K562 (cell line): ENCODE data around the gene ELMO1. TPM values are rescaled to one million over a fixed set of nuclear protein-coding genes. Genes with fewer than 3 reads are reported as not detected.

Experiments used
- ATAC-seq: fragments of 200-7000 bp; cut with Tn5 transposase; 3 replicates; pipeline ENCODE4 v1.9.1; 2020; ENCODE audit warnings: moderate library complexity
- BruUV-seq: library from RNA; stranded (reverse); fragments of 400-500 nt; replicated peaks from 2 replicates; lab custom pipeline; 2021; lab: Mats Ljungman, UMichigan
- CTCF ChIA-PET: fragments of 300-600 bp; formaldehyde crosslinking; extraction: SDS; loops from one replicate; lab custom pipeline; 2021; ENCODE audit warnings: low intra/inter-chr PET ratio; lab: Yijun Ruan, JAX
- POLR2A ChIA-PET: fragments of 300-600, 350-650 bp; sonication (Branson Sonifier 250); formaldehyde crosslinking; extraction: SDS; loops from one replicate; lab custom pipeline; 2021; ENCODE audit warnings: antibody characterized with exemption, inconsistent platforms; lab: Yijun Ruan, JAX
- DNase-seq, 4 experiments: peaks; one replicate each; pipeline versions ENCODE4 v3.0.0 to v3.0.0-alpha.2; 2011 to 2018; ENCODE audit warnings: low spot score in 3 of 4, mixed read lengths in 3 of 4; ENCODE audit errors: extremely low read depth in 1 of 4
- FAIRE-seq: peaks from 2 replicates; lab custom pipeline; 2011; peaks lifted over from hg19 to GRCh38; lab: Jason Lieb, UNC
- H2AFZ ChIP-seq: 2 replicates; pipeline ENCODE4 v1.6.0; 2011; ENCODE audit warnings: low read depth, low read length, control low read depth, inconsistent platforms
- H3K27ac ChIP-seq: fragments of 200-600 bp; 3 replicates; pipeline ENCODE4 v1.8.0; 2011; ENCODE audit warnings: low read depth, mild to moderate bottlenecking, control low read depth, inconsistent platforms, low read length, moderate library complexity, mixed read lengths; ENCODE audit errors: extremely low read depth
- H3K27me3 ChIP-seq, 2 experiments: fragments of 300-600 bp in 1 of 2; 2 replicates in 1 of 2; 3 replicates in 1 of 2; pipeline versions ENCODE4 v1.6.0 to v1.8.0; 2011; ENCODE audit warnings: inconsistent platforms in 2 of 2, low read length in 2 of 2, mild to moderate bottlenecking in 1 of 2, mixed read lengths in 1 of 2, moderate library complexity in 1 of 2; ENCODE audit not compliant: control insufficient read depth in 2 of 2, insufficient read depth in 2 of 2
- H3K36me3 ChIP-seq: fragments of 300-600 bp; 3 replicates; pipeline ENCODE4 v1.8.0; 2011; ENCODE audit warnings: mild to moderate bottlenecking, low read length, inconsistent platforms; ENCODE audit not compliant: control insufficient read depth, insufficient read depth
- H3K4me1 ChIP-seq, 2 experiments: fragments of 200-600 bp in 1 of 2; replicated peaks in 1 of 2; 2 replicates in 1 of 2; 3 replicates in 1 of 2; pipeline versions ENCODE4 v1.5.1 to v1.8.0; 2011; ENCODE audit warnings: inconsistent platforms in 2 of 2, low read length in 2 of 2, mild to moderate bottlenecking in 1 of 2, mixed read lengths in 1 of 2, moderate library complexity in 1 of 2; ENCODE audit not compliant: control insufficient read depth in 2 of 2, insufficient read depth in 2 of 2
- H3K4me2 ChIP-seq: 2 replicates; pipeline ENCODE4 v1.6.1; 2011; ENCODE audit warnings: low read length, control low read depth, inconsistent platforms, mixed read lengths; ENCODE audit not compliant: insufficient read depth
- H3K4me3 ChIP-seq: fragments of 200-600 bp; sonication (generic), shearing (Covaris generic); 2 replicates; pipeline ENCODE4 v1.5.1; 2016; ENCODE audit warnings: control low read depth, inconsistent platforms
- H3K79me2 ChIP-seq: fragments of 200-600 bp; 3 replicates; pipeline ENCODE4 v1.8.0; 2011; ENCODE audit warnings: low read length, inconsistent platforms; ENCODE audit not compliant: control insufficient read depth, insufficient read depth
- H3K9ac ChIP-seq, 2 experiments: 2 replicates each; pipeline versions ENCODE4 v1.6.0 to v1.6.1; 2011; ENCODE audit warnings: low read depth in 2 of 2, low read length in 2 of 2, control low read depth in 1 of 2, inconsistent platforms in 1 of 2, mild to moderate bottlenecking in 1 of 2, mixed read lengths in 1 of 2; ENCODE audit not compliant: insufficient read depth in 1 of 2
- H3K9me1 ChIP-seq: one replicate; pipeline ENCODE4 v1.6.0; 2011; ENCODE audit warnings: inconsistent platforms, mild to moderate bottlenecking, low read length, moderate library complexity; ENCODE audit not compliant: control insufficient read depth, insufficient read depth
- H3K9me3 ChIP-seq: replicated peaks from 2 replicates; pipeline ENCODE4 v1.5.1; 2011; ENCODE audit warnings: low read depth, low read length, inconsistent platforms; ENCODE audit not compliant: control insufficient read depth, insufficient read depth
- H4K20me1 ChIP-seq: replicated peaks from 2 replicates; pipeline ENCODE4 v1.6.1; 2011; ENCODE audit warnings: low read length, inconsistent platforms, mixed read lengths; ENCODE audit not compliant: control insufficient read depth, insufficient read depth
- HEY1 ChIP-seq: fragments of 250-450 bp; sonication (Bioruptor Pico); IDR thresholded peaks from 2 replicates; pipeline ENCODE4 v1.5.0; 2020; ENCODE audit warnings: mild to moderate bottlenecking, moderate library complexity, borderline replicate concordance
- JUN ChIP-seq, 2 experiments: sonication (generic) in 1 of 2; formaldehyde crosslinking in 1 of 2; IDR thresholded peaks; 2 replicates each; pipeline versions ENCODE4 v1.6.1 to v1.8.0; 2012 to 2022; ENCODE audit warnings: borderline replicate concordance in 2 of 2, mild to moderate bottlenecking in 2 of 2, improper control_type of control experiment in 1 of 2, low read depth in 1 of 2, low read length in 1 of 2, missing genetic modification reagents in 1 of 2
- PATZ1 ChIP-seq: fragments of 250-450 bp; sonication (Bioruptor Pico); IDR thresholded peaks from 2 replicates; pipeline ENCODE4 v1.5.0; 2020; ENCODE audit warnings: mild to moderate bottlenecking, borderline replicate concordance
- ZNF79 ChIP-seq: fragments of 250-450 bp; sonication (Bioruptor Pico); IDR thresholded peaks from 2 replicates; pipeline ENCODE4 v1.4.0; 2020; ENCODE audit warnings: low read depth, mild to moderate bottlenecking, moderate library complexity
- WGBS: fragments of 100-300 bp; shearing (Covaris generic); methylation state at CpG from one replicate; pipeline ENCODE4 v1.1.6; 2016; ENCODE audit warnings: low coverage, mixed read lengths; ENCODE audit not compliant: insufficient coverage; ENCODE audit errors: missing lambda C conversion rate; 5-methylcytosine and 5-hydroxymethylcytosine counted together
- in situ Hi-C: fragments of 300-500 bp; cut with MboI; formaldehyde crosslinking; loops from 4 replicates; pipeline ENCODE4 v1.15.0; 2018; ENCODE audit warnings: inconsistent platforms, mixed read lengths
- intact Hi-C: fragments of 100-400 bp; cut with micrococcal nuclease; formaldehyde crosslinking; loops from 2 replicates; pipeline ENCODE4 v1.14.2; 2022
- polyA plus RNA-seq, 8 experiments: library from polyadenylated mRNA; depleted of rRNA in 4 of 8; stranded (reverse) in 5 of 8; unstranded in 3 of 8; fragments of >200 nt; fragmentation: Nextera tagmentation in 2 of 8; fragmentation: Illumina TruSeq in 1 of 8; extraction: Ambion mirVana in 2 of 8; extraction: Trizol in 1 of 8; gene quantifications; 2 replicates each; pipeline versions ENCODE4 v1.2.1 to v1.2.3, GENCODE V29; 2011 to 2014; ENCODE audit warnings: inconsistent platforms in 1 of 8, missing spikeins in 1 of 8
- total RNA-seq, 7 experiments: library from RNA; depleted of rRNA in 6 of 7; stranded (reverse); fragments of >200 nt in 6 of 7; fragmentation: Illumina TruSeq in 2 of 7; extraction: Trizol in 2 of 7; gene quantifications; 2 replicates each; pipeline versions ENCODE4 v1.2.1 to v1.2.3, GENCODE V29; 2011 to 2021; ENCODE audit warnings: low replicate concordance in 1 of 7

Gene ELMO1
- total and polyA plus RNA-seq, 9 of the 15 experiments (the other 6 are each of a cell fraction or from before 2014, with no cell fraction given) = 0.36 to 7.2 (median 3.6) TPM

GRCh38 chr7:36840904-36841303, 607.8 kb downstream of the ELMO1 start:
- Histone ChIP-seq H3K9me3 (no peaks in the 10 kb centered on the region), H2AFZ (no peak overlapping the region), H3K4me1 (no peaks in the 10 kb centered on the region), H3K27me3 (peaks cover 0 to 4% of the 10 kb centered on the region in 2 experiments; a peak in 1 of 5 replicates), H3K9ac (no peak overlapping the region), H3K4me2 (no peak overlapping the region), H3K4me3 (no peak overlapping the region), H3K79me2 (no peaks in the 10 kb centered on the region), H3K27ac (no peak overlapping the region), H3K36me3 (no peaks in the 10 kb centered on the region), H3K9me1 (no peaks in the 10 kb centered on the region), H4K20me1 (no peaks in the 10 kb centered on the region)
- FAIRE-seq (no peak), ATAC-seq (no peak), DNase-seq (no peak)
- ChIA-PET POLR2A (interaction anchor here (0.6 kb wide), 1 partner anchor 46 kb away, joined by 4 read pairs; no protein-coding TSS in a partner anchor), CTCF (no interaction called here)
- TF ChIP-seq ZNF79 = no peak
- TF ChIP-seq PATZ1 (CRISPR knock-in tag) = no peak
- TF ChIP-seq JUN (IDR thresholded peaks at IDR 0.05; ENCODE audit: borderline replicate concordance, low read depth, low read length) = no peak
- TF ChIP-seq JUN (CRISPR knock-in tag; IDR thresholded peaks at IDR 0.05; ENCODE audit: borderline replicate concordance) = no peak
- TF ChIP-seq HEY1 (CRISPR knock-in tag) = no peak
- WGBS = 0% methylated on average over 7 of the region's 7 CpGs
- no TSS peak for BruUV-seq
- intact Hi-C loops (no loop called here), in situ Hi-C loops (no loop called here)
